GM20000 (cell line): ENCODE data around the gene NLRP1.

ENCODE experiments used
- DNase-seq: peaks from one replicate; pipeline ENCODE4 v3.0.0; 2012; ENCODE audit warnings: low spot score
- TF ChIP-seq, protein P1 (sequence below): IDR thresholded peaks from 2 replicates; pipeline ENCODE4 v1.5.1; 2012; ENCODE audit warnings: mild to moderate bottlenecking, control low read depth; ENCODE audit errors: extremely low read depth, missing control alignments

NLRP1 gene

GRCh38 chr17:5485270-5486205, 98.8 kb downstream of the NLRP1 start, which contains the start of gene DERL2:
Gene DERL2, minus strand, starts transcription at chr17:5486178. Its CDS starts 17 bp downstream, at chr17:5486161.
- no peak for DNase-seq
- TF ChIP-seq, protein P1, sequence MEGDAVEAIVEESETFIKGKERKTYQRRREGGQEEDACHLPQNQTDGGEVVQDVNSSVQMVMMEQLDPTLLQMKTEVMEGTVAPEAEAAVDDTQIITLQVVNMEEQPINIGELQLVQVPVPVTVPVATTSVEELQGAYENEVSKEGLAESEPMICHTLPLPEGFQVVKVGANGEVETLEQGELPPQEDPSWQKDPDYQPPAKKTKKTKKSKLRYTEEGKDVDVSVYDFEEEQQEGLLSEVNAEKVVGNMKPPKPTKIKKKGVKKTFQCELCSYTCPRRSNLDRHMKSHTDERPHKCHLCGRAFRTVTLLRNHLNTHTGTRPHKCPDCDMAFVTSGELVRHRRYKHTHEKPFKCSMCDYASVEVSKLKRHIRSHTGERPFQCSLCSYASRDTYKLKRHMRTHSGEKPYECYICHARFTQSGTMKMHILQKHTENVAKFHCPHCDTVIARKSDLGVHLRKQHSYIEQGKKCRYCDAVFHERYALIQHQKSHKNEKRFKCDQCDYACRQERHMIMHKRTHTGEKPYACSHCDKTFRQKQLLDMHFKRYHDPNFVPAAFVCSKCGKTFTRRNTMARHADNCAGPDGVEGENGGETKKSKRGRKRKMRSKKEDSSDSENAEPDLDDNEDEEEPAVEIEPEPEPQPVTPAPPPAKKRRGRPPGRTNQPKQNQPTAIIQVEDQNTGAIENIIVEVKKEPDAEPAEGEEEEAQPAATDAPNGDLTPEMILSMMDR = no peak

DNA sequence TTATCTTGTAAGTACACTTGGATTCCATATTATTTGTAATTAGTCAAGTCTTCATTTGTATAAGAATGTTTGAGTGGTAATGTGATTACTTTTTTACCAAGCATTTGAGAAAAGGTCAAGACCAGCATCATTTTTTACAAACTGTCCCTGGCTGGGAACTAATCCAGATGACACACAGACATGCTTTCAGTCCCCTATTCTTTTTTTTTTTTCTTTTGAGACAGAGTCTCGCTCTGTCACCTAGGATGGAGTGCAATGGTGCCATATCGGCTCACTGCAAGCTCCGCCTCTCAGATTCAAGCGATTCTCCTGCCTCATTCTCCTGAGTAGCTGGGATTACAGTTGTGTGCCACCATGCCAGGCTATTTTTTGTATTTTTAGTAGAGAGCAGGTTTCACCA, 102.9 kb downstream of the NLRP1 start:
- no peak for DNase-seq
- TF ChIP-seq, protein P1 = no peak

DNA sequence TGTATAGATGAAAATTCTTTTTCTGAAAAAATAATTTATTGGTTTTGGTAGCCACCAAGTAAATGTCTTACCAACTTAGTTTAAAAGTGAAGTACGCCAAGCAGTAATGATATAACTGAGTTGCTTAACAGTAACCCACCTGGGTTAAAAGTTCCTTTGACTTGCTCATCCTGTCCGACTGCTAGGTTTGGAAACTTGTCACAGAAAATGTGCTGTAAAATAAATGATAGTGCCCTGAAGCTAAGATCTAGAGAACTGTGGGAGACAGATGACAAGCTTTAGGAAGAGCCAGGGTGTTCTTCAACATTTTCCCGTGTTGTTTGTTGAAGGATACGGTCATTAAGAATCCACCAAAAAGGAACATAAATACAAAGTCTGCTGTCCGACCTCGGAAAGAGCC, 103.3 kb downstream of the NLRP1 start:
- no peak for DNase-seq
- TF ChIP-seq, protein P1 = no peak

DNA sequence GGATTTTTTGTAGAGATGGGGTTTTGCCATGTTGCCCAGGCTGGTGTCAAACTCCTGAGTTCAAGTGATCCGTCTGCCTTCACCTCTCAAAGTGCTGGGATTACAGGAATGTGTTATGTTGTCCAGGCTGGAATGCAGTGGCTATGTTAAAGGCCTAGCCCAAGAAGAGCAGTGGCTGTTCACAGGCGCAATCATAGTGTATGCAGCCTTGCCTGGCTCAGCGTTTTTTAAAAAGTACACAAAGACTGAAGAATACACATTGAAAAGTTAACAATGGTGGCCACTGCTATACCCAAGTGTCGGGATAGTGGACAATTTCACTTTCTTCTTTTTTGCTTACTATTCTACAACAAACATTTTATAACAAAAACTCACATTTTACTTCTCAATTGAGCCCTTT, 105.3 kb downstream of the NLRP1 start:
- no peak for DNase-seq
- TF ChIP-seq, protein P1 = no peak

GRCh38 chr17:5473906-5474305, 110.4 kb downstream of the NLRP1 start:
- TF ChIP-seq, protein P1 = no peak
- no peak for DNase-seq

DNA sequence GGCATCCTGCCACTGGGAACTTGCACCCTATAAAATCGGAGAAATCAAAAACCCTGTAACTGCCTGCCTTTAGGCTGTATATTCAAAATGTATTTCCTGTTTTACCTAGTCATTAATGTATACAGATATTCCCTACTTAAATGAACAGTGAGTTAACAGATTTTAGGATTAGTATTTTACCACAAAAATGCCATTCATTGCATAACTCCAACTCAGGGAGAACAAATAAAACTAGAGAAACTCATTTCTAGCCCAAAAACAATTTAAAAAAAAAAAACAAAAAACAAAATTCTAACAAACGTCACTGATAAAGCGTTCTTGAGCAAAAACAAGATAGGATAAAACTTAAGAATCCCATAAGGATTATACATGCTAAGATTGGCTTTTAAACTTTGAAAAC, 111.8 kb downstream of the NLRP1 start:
- DNase-seq = no peak
- TF ChIP-seq, protein P1 = no peak

DNA sequence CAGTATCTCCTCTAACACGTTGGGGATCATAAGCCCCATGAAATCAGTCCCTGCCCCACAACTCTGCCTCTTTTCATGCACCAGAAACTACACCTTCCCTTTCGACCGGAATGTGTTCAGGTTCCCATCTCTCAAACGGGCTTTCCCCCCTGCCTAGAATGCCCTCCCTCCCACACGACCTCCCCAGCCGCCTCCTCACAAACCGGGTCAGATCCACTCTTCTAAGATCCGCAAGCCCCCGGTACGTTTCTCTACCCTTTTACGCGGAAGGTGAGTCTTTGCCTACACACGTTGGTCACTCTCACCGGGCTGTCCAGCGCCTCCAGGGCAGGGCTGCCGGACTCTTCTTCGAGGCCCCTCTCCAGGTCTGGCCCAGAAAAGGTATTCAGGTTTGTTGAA, 116.2 kb downstream of the NLRP1 start:
- DNase-seq = peak; percentile 26
- TF ChIP-seq, protein P1 = no peak
